Fibroblast of skin of abdomen (primary cell): ENCODE data around the gene RHBDD1.

Experiments
- DNase-seq: peaks from one replicate; pipeline ENCODE4 v3.0.0-alpha.2; 2013

The RHBDD1 gene

GRCh38 chr2:227038550-227039189, 202.8 kb downstream of the RHBDD1 start:
- DNase-seq, result no peak

- DNase-seq, result no peak
These were observed 208.1 kb downstream of the RHBDD1 start for GRCh38 chr2:227043981-227044380.
